H1 (cell line): ENCODE measurements around the gene DEPP1. TPM values are rescaled to one million over a fixed set of nuclear protein-coding genes. Genes with fewer than 3 reads are reported as not detected.

Experiments
- CTCF ChIA-PET: fragments of 300-600 bp; sonication (Branson Sonifier 250); formaldehyde crosslinking; loops from one replicate; lab custom pipeline; 2021; ENCODE audit not compliant: partially characterized antibody; lab: Charles Lee
- POLR2A ChIA-PET: fragments of 300-600 bp; sonication (Branson Sonifier 250); formaldehyde crosslinking; loops from one replicate; lab custom pipeline; 2021; ENCODE audit warnings: inconsistent platforms; ENCODE audit not compliant: partially characterized antibody; lab: Charles Lee
- DNase-seq, 2 experiments: peaks; one replicate each; pipeline versions ENCODE4 v3.0.0 to v3.0.0-alpha.2; 2010 to 2022; ENCODE audit warnings: low spot score in 2 of 2, low read depth in 1 of 2, mixed read lengths in 1 of 2
- FAIRE-seq: peaks from 2 replicates; lab custom pipeline; 2011; peaks lifted over from hg19 to GRCh38; lab: Jason Lieb, UNC
- H2AFZ ChIP-seq: 2 replicates; pipeline ENCODE4 v1.8.1; 2012; ENCODE audit warnings: low read length, inconsistent platforms
- H2AK5ac ChIP-seq: 2 replicates; pipeline ENCODE4 v1.6.1; 2013; ENCODE audit warnings: low read depth, low read length
- H2BK120ac ChIP-seq: replicated peaks from 2 replicates; pipeline ENCODE3; 2013; ENCODE audit warnings: low read depth, low read length, inconsistent platforms
- H2BK12ac ChIP-seq: 2 replicates; pipeline ENCODE4 v1.6.1; 2013; ENCODE audit warnings: low read depth, low read length
- H2BK15ac ChIP-seq: 2 replicates; pipeline ENCODE4 v1.6.1; 2013; ENCODE audit warnings: low read length
- H2BK20ac ChIP-seq: 2 replicates; pipeline ENCODE4 v1.6.1; 2013; ENCODE audit warnings: low read length
- H2BK5ac ChIP-seq: 2 replicates; pipeline ENCODE4 v1.6.1; 2013; ENCODE audit warnings: low read depth, low read length
- H3K14ac ChIP-seq: 2 replicates; pipeline ENCODE4 v1.6.1; 2013; ENCODE audit warnings: inconsistent platforms; ENCODE audit not compliant: insufficient read length
- H3K18ac ChIP-seq: 2 replicates; pipeline ENCODE4 v1.6.1; 2013; ENCODE audit warnings: low read length; ENCODE audit errors: extremely low read depth
- H3K23ac ChIP-seq: 2 replicates; pipeline ENCODE4 v1.6.1; 2013; ENCODE audit warnings: inconsistent platforms; ENCODE audit not compliant: insufficient read length
- H3K23me2 ChIP-seq: 2 replicates; pipeline ENCODE4 v1.6.1; 2013; ENCODE audit warnings: low read depth, low read length
- H3K27ac ChIP-seq: 2 replicates; pipeline ENCODE4 v1.6.1; 2011; ENCODE audit warnings: low read depth, low read length, inconsistent platforms
- H3K27me3 ChIP-seq, 4 experiments: replicated peaks in 1 of 4; 1 replicate in 1 of 4; 2 replicates in 3 of 4; pipeline versions ENCODE4 v1.6.1 to v1.8.1; 2011 to 2013; ENCODE audit warnings: low read length in 3 of 4, mild to moderate bottlenecking in 3 of 4, inconsistent platforms in 2 of 4, mixed read lengths in 2 of 4, moderate library complexity in 1 of 4; ENCODE audit not compliant: control insufficient read depth in 3 of 4, insufficient read depth in 3 of 4; ENCODE audit errors: extremely low read depth in 1 of 4
- H3K36me3 ChIP-seq, 4 experiments: 2 replicates each; pipeline versions ENCODE4 v1.6.1 to v1.8.1; 2011 to 2013; ENCODE audit warnings: mild to moderate bottlenecking in 4 of 4, low read length in 3 of 4, moderate library complexity in 2 of 4, control low read depth in 1 of 4, inconsistent platforms in 1 of 4; ENCODE audit not compliant: insufficient read depth in 4 of 4, control insufficient read depth in 2 of 4
- H3K4ac ChIP-seq: replicated peaks from 2 replicates; pipeline ENCODE3; 2013; ENCODE audit warnings: low read length, low read depth, mixed read lengths, inconsistent platforms; ENCODE audit not compliant: insufficient read length
- H3K4me1 ChIP-seq, 4 experiments: replicated peaks in 1 of 4; 1 replicate in 1 of 4; 2 replicates in 3 of 4; pipeline versions ENCODE4 v1.6.1 to v1.8.1; 2011 to 2013; ENCODE audit warnings: low read length in 3 of 4, inconsistent platforms in 2 of 4, mixed read lengths in 1 of 4; ENCODE audit not compliant: insufficient read depth in 4 of 4, control insufficient read depth in 3 of 4
- H3K4me2 ChIP-seq, 2 experiments: 2 replicates each; pipeline versions ENCODE4 v1.6.1 to v1.8.1; 2011 to 2013; ENCODE audit warnings: low read depth in 2 of 2, low read length in 2 of 2, control low read depth in 1 of 2, inconsistent platforms in 1 of 2, mild to moderate bottlenecking in 1 of 2; ENCODE audit not compliant: insufficient read depth in 1 of 2
- H3K4me3 ChIP-seq, 4 experiments: fragments of 200-600, 300-600 bp in 1 of 4; sonication (generic), shearing (Covaris generic), sonication (Bioruptor Twin) in 1 of 4; 2 replicates each; pipeline versions ENCODE4 v1.5.1 to v1.8.1; 2011 to 2016; ENCODE audit warnings: low read length in 4 of 4, low read depth in 3 of 4, control low read depth in 2 of 4, inconsistent platforms in 2 of 4, mild to moderate bottlenecking in 2 of 4, mixed read lengths in 1 of 4, moderate library complexity in 1 of 4; ENCODE audit not compliant: insufficient read depth in 2 of 4; ENCODE audit errors: extremely low read depth in 1 of 4
- H3K56ac ChIP-seq: replicated peaks from 2 replicates; pipeline ENCODE3; 2013; ENCODE audit warnings: low read depth, mild to moderate bottlenecking, mixed read lengths, low read length, inconsistent platforms; ENCODE audit not compliant: insufficient read length
- H3K79me1 ChIP-seq: 2 replicates; pipeline ENCODE4 v1.6.1; 2013; ENCODE audit warnings: low read depth, low read length, control low read depth
- H3K79me2 ChIP-seq, 2 experiments: 2 replicates each; pipeline versions ENCODE4 v1.6.1 to v1.8.1; 2012 to 2013; ENCODE audit warnings: low read length in 2 of 2, mild to moderate bottlenecking in 2 of 2, inconsistent platforms in 1 of 2; ENCODE audit not compliant: insufficient read depth in 2 of 2, control insufficient read depth in 1 of 2
- H3K9ac ChIP-seq, 4 experiments: replicated peaks in 1 of 4; 1 replicate in 1 of 4; 2 replicates in 3 of 4; pipeline versions ENCODE4 v1.6.1 to v1.8.1; 2011 to 2013; ENCODE audit warnings: low read depth in 3 of 4, low read length in 3 of 4, control low read depth in 2 of 4, mild to moderate bottlenecking in 2 of 4, moderate library complexity in 2 of 4, inconsistent platforms in 1 of 4; ENCODE audit errors: extremely low read depth in 1 of 4
- H3K9me3 ChIP-seq, 2 experiments: 2 replicates each; pipeline versions ENCODE4 v1.6.1 to v1.8.1; 2012 to 2013; ENCODE audit warnings: mild to moderate bottlenecking in 2 of 2, moderate library complexity in 2 of 2, control low read depth in 1 of 2, inconsistent platforms in 1 of 2, low read depth in 1 of 2, low read length in 1 of 2, mixed read lengths in 1 of 2; ENCODE audit not compliant: insufficient read depth in 2 of 2
- H4K20me1 ChIP-seq, 2 experiments: replicated peaks in 1 of 2; 2 replicates each; pipeline versions ENCODE3 to v1.8.1; 2011 to 2013; ENCODE audit warnings: inconsistent platforms in 2 of 2, low read length in 2 of 2, mild to moderate bottlenecking in 1 of 2; ENCODE audit not compliant: insufficient read depth in 2 of 2, control insufficient read depth in 1 of 2
- H4K5ac ChIP-seq: 2 replicates; pipeline ENCODE4 v1.6.1; 2013; ENCODE audit warnings: low read length, low read depth, mixed read lengths, inconsistent platforms; ENCODE audit not compliant: insufficient read length
- H4K8ac ChIP-seq: 2 replicates; pipeline ENCODE4 v1.8.0; 2013; ENCODE audit warnings: mild to moderate bottlenecking, moderate library complexity, low read length, inconsistent platforms; ENCODE audit not compliant: insufficient read depth; ENCODE audit errors: extremely low read depth
- H4K91ac ChIP-seq: replicated peaks from 2 replicates; pipeline ENCODE3; 2013; ENCODE audit warnings: low read length, mixed read lengths, inconsistent platforms; ENCODE audit not compliant: insufficient read length
- BACH1 ChIP-seq: IDR thresholded peaks from 2 replicates; pipeline ENCODE4 v1.6.1; 2012; ENCODE audit warnings: low read length, improper control_type of control experiment
- FOSL1 ChIP-seq: IDR thresholded peaks from 2 replicates; pipeline ENCODE4 v1.6.1; 2011; ENCODE audit warnings: mild to moderate bottlenecking, low read depth, low read length, moderate library complexity; ENCODE audit not compliant: insufficient read depth
- KDM4A ChIP-seq: IDR thresholded peaks from one replicate; pipeline ENCODE4 v1.7.1; 2012; ENCODE audit warnings: low read depth, mild to moderate bottlenecking, moderate library complexity, low read length, inconsistent platforms; ENCODE audit not compliant: severe bottlenecking
- KDM5A ChIP-seq: fragments of 200-600 bp; IDR thresholded peaks from 2 replicates; pipeline ENCODE4 v1.7.1; 2012; ENCODE audit warnings: mild to moderate bottlenecking, low read length, inconsistent platforms, mixed read lengths
- NRF1 ChIP-seq: IDR thresholded peaks from 2 replicates; pipeline ENCODE4 v1.6.1; 2011; ENCODE audit warnings: mild to moderate bottlenecking, low read depth, low read length, improper control_type of control experiment
- RXRA ChIP-seq: IDR thresholded peaks from 2 replicates; pipeline ENCODE4 v1.6.1; 2011; ENCODE audit warnings: low read depth, mild to moderate bottlenecking, low read length, moderate library complexity; ENCODE audit not compliant: insufficient read depth
- SIN3A ChIP-seq, 2 experiments: IDR thresholded peaks in 1 of 2; conservative IDR thresholded peaks in 1 of 2; 2 replicates each; pipeline ENCODE4 v1.6.1; 2011 to 2012; ENCODE audit warnings: low read length in 2 of 2, improper control_type of control experiment in 1 of 2, low read depth in 1 of 2, mild to moderate bottlenecking in 1 of 2
- SP1 ChIP-seq: IDR thresholded peaks from 2 replicates; pipeline ENCODE4 v1.6.1; 2011; ENCODE audit warnings: low read depth, low read length
- SP4 ChIP-seq: IDR thresholded peaks from 2 replicates; pipeline ENCODE4 v1.6.1; 2012; ENCODE audit warnings: low read length, inconsistent platforms
- TAF1 ChIP-seq: IDR thresholded peaks from 2 replicates; pipeline ENCODE4 v1.6.1; 2011; ENCODE audit warnings: mild to moderate bottlenecking, low read depth, low read length
- YY1 ChIP-seq: IDR thresholded peaks from 2 replicates; pipeline ENCODE4 v1.6.1; 2011; ENCODE audit warnings: low read depth, mild to moderate bottlenecking, low read length
- WGBS, 2 experiments: shearing (Covaris generic) in 1 of 2; methylation state at CpG; one replicate each; pipeline versions ENCODE4 v1.1.6 to v1.1.7; 2013 to 2015; ENCODE audit warnings: low lambda C conversion rate in 2 of 2, mixed read lengths in 2 of 2, inconsistent platforms in 1 of 2, low coverage in 1 of 2, missing lambda C conversion rate in 1 of 2; ENCODE audit not compliant: insufficient replicate concordance in 2 of 2, insufficient coverage in 1 of 2, insufficient read length in 1 of 2; ENCODE audit errors: extremely low coverage in 1 of 2, missing lambda C conversion rate in 1 of 2; 5-methylcytosine and 5-hydroxymethylcytosine counted together
- polyA plus RNA-seq, 7 experiments: library from polyadenylated mRNA; depleted of rRNA in 3 of 7; stranded (reverse) in 5 of 7; unstranded in 2 of 7; fragments of >200 nt in 5 of 7; fragments of 200-250 nt in 2 of 7; gene quantifications; 1 replicate in 5 of 7; 2 replicates in 1 of 7; 4 replicates in 1 of 7; pipeline versions ENCODE4 v1.2.1 to v1.2.3, GENCODE V29; 2011 to 2013; ENCODE audit warnings: missing spikeins in 2 of 7, mixed read lengths in 2 of 7
- total RNA-seq: library from RNA; stranded (reverse); fragmentation: NEBNext Ultra II Directional; extraction: Animal tissue kit (Norgen Biotek cat#: 25700); gene quantifications from 2 replicates; pipeline ENCODE4 v1.2.1, GENCODE V29; 2021
- TF ChIP-seq, protein P1 (sequence below): IDR thresholded peaks from 2 replicates; pipeline ENCODE4 v1.6.1; 2011; ENCODE audit warnings: low read length, improper control_type of control experiment
- TF ChIP-seq, protein P2 (sequence below): IDR thresholded peaks from 2 replicates; pipeline ENCODE4 v1.6.1; 2012; ENCODE audit warnings: inconsistent platforms

Gene DEPP1
- total and polyA plus RNA-seq, 2 of the 8 experiments (the other 6 are each of a cell fraction or from before 2014, with no cell fraction given): 0.67 to 4.5 TPM

DNA sequence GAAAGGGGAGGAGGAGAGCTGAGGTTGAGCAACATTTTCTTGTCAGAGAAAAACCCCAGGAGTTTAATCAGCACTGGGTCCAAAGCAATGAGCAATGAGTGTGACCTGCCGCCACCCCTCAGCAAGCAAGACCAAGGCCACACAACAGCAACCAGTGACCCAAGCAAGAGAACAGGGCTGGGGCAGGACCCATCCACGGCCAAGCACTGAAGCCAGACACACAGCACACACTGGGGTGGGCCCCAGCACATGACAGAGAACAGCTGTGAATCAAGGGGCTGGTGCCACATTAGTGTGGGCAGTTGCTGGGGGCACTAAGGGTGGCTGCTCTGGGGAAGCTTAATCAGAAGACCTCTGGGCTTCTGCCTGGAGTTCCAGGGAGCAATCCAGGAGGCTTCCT, 51.3 kb downstream of the DEPP1 start:
- ChIA-PET POLR2A (no interaction called here), CTCF (interaction anchor here (0.8 to 3.5 kb wide), 7 partner anchors 10 to 64 kb away, joined by 3 to 16 read pairs (median 4); no protein-coding TSS in a partner anchor)
- FAIRE-seq (no peak), DNase-seq (no peak)
- Histone ChIP-seq H4K5ac (no peak overlapping the region), H3K4me2 (no peak overlapping the region), H4K91ac (peak overlapping the region; percentile 22), H3K23me2 (peaks cover 12% of the 10 kb centered on the region; the same call in 1 of the 2 replicates), H3K56ac (no peak overlapping the region), H2AK5ac (no peak overlapping the region), H4K8ac (no peak overlapping the region), H2AFZ (no peak overlapping the region), H2BK5ac (no peak overlapping the region), H3K79me2 (no peaks in the 10 kb centered on the region), H3K14ac (no peak overlapping the region), H3K23ac (no peak overlapping the region), H4K20me1 (no peaks in the 10 kb centered on the region), H3K27ac (no peak overlapping the region), H3K36me3 (no peaks in the 10 kb centered on the region), H2BK12ac (no peak overlapping the region), H3K9me3 (no peaks in the 10 kb centered on the region), H3K4me3 (no peak overlapping the region), H3K4me1 (peaks cover 0 to 7% (median 0%) of the 10 kb centered on the region in 4 experiments; a peak in 1 of 7 replicates), H2BK20ac (no peak overlapping the region), H3K4ac (no peak overlapping the region), H3K27me3 (peaks cover 0 to 6% (median 2%) of the 10 kb centered on the region in 4 experiments; a peak in 3 of 7 replicates), H2BK15ac (0 out of 2 replicates have a peak overlapping the region, but pooled peaks have one; percentile 5), H3K9ac (no peak overlapping the region), H2BK120ac (peak overlapping the region; percentile 4), H3K79me1 (no peaks in the 10 kb centered on the region), H3K18ac (no peak overlapping the region)
- 89% methylated on average over 2 of the region's 2 CpGs; no CpG with 5 or more reads in 1 of the 2 experiments for WGBS, 2 experiments
- TF ChIP-seq, protein P1, sequence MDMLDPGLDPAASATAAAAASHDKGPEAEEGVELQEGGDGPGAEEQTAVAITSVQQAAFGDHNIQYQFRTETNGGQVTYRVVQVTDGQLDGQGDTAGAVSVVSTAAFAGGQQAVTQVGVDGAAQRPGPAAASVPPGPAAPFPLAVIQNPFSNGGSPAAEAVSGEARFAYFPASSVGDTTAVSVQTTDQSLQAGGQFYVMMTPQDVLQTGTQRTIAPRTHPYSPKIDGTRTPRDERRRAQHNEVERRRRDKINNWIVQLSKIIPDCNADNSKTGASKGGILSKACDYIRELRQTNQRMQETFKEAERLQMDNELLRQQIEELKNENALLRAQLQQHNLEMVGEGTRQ: no peak
- no peak for TF ChIP-seq BACH1
- no peak for TF ChIP-seq TAF1
- no peak for TF ChIP-seq KDM5A
- TF ChIP-seq YY1: no peak
- no peak for TF ChIP-seq SP1
- TF ChIP-seq, protein P2, sequence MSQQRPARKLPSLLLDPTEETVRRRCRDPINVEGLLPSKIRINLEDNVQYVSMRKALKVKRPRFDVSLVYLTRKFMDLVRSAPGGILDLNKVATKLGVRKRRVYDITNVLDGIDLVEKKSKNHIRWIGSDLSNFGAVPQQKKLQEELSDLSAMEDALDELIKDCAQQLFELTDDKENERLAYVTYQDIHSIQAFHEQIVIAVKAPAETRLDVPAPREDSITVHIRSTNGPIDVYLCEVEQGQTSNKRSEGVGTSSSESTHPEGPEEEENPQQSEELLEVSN: no peak
- TF ChIP-seq FOSL1: no peak
- TF ChIP-seq SIN3A (conservative IDR thresholded peaks at IDR 0.05 in 1 of 2, IDR thresholded peaks at IDR 0.05 in 1 of 2; ENCODE audit: low read depth in 1 of 2, low read length in 2 of 2): no peak
- no peak for TF ChIP-seq SP4
- no peak for TF ChIP-seq RXRA
- no peak for TF ChIP-seq NRF1
- no peak for TF ChIP-seq KDM4A
